Common myeloid progenitor, CD34-positive (primary cell): ENCODE data around the gene CRYL1.

Experiments used
- CTCF ChIA-PET: fragments of 350-600 bp; sonication (Branson Sonifier 250); formaldehyde crosslinking; loops from one replicate; lab custom pipeline; 2021; ENCODE audit warnings: antibody characterized with exemption; lab: Charles Lee
- POLR2A ChIA-PET: fragments of 350-600 bp; sonication (Branson Sonifier 250); formaldehyde crosslinking; loops from one replicate; lab custom pipeline; 2021; ENCODE audit warnings: antibody characterized with exemption; lab: Charles Lee
- DNase-seq, 3 donors: peaks; one replicate each; pipeline versions ENCODE4 v3.0.0 to v3.0.0-alpha.2; 2013
- H3K27ac ChIP-seq, 2 experiments: 1 replicate in 1 of 2; 2 replicates in 1 of 2; pipeline ENCODE4 v1.7.0; 2013; ENCODE audit warnings: inconsistent platforms in 2 of 2, low read length in 2 of 2, mild to moderate bottlenecking in 2 of 2, low read depth in 1 of 2, moderate library complexity in 1 of 2; ENCODE audit not compliant: severe bottlenecking in 2 of 2, insufficient read depth in 1 of 2, poor library complexity in 1 of 2
- H3K27me3 ChIP-seq, 5 experiments: replicated peaks in 2 of 5; 1 replicate in 3 of 5; 2 replicates in 2 of 5; pipeline versions ENCODE4 v1.6.1 to v1.7.0; 2013; ENCODE audit warnings: low read length in 4 of 5, mild to moderate bottlenecking in 2 of 5, moderate library complexity in 2 of 5, inconsistent platforms in 1 of 5; ENCODE audit not compliant: insufficient read depth in 5 of 5, control insufficient read depth in 4 of 5
- H3K36me3 ChIP-seq, 4 experiments: 1 replicate in 2 of 4; 2 replicates in 2 of 4; pipeline versions ENCODE4 v1.6.1 to v1.7.0; 2013; ENCODE audit warnings: low read length in 3 of 4, control low read depth in 1 of 4, mild to moderate bottlenecking in 1 of 4; ENCODE audit not compliant: control insufficient read depth in 4 of 4, insufficient read depth in 4 of 4
- H3K4me1 ChIP-seq, 4 experiments: 1 replicate in 3 of 4; 2 replicates in 1 of 4; pipeline versions ENCODE4 v1.6.1 to v1.7.1; 2013; ENCODE audit warnings: low read length in 3 of 4, mild to moderate bottlenecking in 3 of 4, control low read depth in 1 of 4, inconsistent platforms in 1 of 4, moderate library complexity in 1 of 4; ENCODE audit not compliant: control insufficient read depth in 4 of 4, insufficient read depth in 4 of 4; ENCODE audit errors: control extremely low read depth in 1 of 4
- H3K4me3 ChIP-seq, 7 experiments: 1 replicate in 4 of 7; 2 replicates in 3 of 7; pipeline versions ENCODE4 v1.5.1 to v1.7.0; 2013; ENCODE audit warnings: mild to moderate bottlenecking in 7 of 7, low read length in 6 of 7, moderate library complexity in 6 of 7, inconsistent platforms in 2 of 7, low read depth in 2 of 7, control low read depth in 1 of 7; ENCODE audit not compliant: insufficient read depth in 4 of 7, control insufficient read depth in 1 of 7; ENCODE audit errors: extremely low read depth in 1 of 7
- H3K9me3 ChIP-seq, 5 experiments: 1 replicate in 4 of 5; 2 replicates in 1 of 5; pipeline versions ENCODE4 v1.6.1 to v1.7.1; 2013; ENCODE audit warnings: low read length in 4 of 5, mild to moderate bottlenecking in 2 of 5, inconsistent platforms in 1 of 5, low read depth in 1 of 5, moderate library complexity in 1 of 5; ENCODE audit not compliant: control insufficient read depth in 4 of 5, insufficient read depth in 2 of 5; ENCODE audit errors: control extremely low read depth in 1 of 5
- WGBS: methylation state at CpG from one replicate; pipeline ENCODE4 v1.1.5; 2013; ENCODE audit not compliant: insufficient coverage; 5-methylcytosine and 5-hydroxymethylcytosine counted together

The CRYL1 gene

DNA sequence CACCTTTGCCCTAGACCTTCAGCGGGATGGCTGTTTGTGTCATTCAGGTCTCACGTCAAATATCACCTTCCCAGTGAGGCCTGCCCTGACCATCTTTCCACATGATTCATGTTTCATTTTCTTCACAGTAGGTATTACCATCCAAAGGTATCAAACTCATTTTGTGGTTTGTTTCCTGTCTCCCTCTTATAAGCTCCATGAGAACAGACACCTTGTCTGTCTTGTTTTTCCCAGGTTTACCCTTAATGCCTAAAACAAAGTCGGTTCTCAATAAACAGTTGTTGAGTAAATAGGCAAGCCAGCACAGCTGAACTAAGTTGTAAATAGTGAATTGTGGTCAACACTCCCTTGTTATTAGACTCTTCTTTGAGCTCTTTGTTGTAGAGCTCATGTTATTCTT, 170.9 kb downstream of the CRYL1 start:
- ChIA-PET CTCF (interaction anchor here (0.7 kb wide), 1 partner anchor 307 kb away, joined by 3 read pairs; no protein-coding TSS in a partner anchor), POLR2A (no interaction called here)
- H3K9me3 ChIP-seq = no peaks in the 10 kb centered on the region
- peaks cover 0 to 5% (median 0%) of the 10 kb centered on the region in 4 experiments for H3K4me1 ChIP-seq
- no peak overlapping the region for H3K27ac ChIP-seq
- 97% methylated on average over 3 of the region's 3 CpGs for WGBS
- no peak for DNase-seq
- H3K27me3 ChIP-seq = no peaks in the 10 kb centered on the region
- H3K4me3 ChIP-seq = no peak overlapping the region
- no peaks in the 10 kb centered on the region for H3K36me3 ChIP-seq

GRCh38 chr13:20353973-20354372, 171.7 kb downstream of the CRYL1 start:
- Histone ChIP-seq H3K27me3 (no peaks in the 10 kb centered on the region), H3K4me3 (no peak overlapping the region), H3K4me1 (peaks cover 0 to 5% (median 0%) of the 10 kb centered on the region in 4 experiments), H3K9me3 (no peaks in the 10 kb centered on the region), H3K36me3 (no peaks in the 10 kb centered on the region), H3K27ac (no peak overlapping the region)
- CTCF ChIA-PET = no interaction called here
- POLR2A ChIA-PET = no interaction called here
- peak in 2 of 3 donors; percentile 24 to 34 for DNase-seq
- no CpG with 5 or more reads among the region's 2 CpGs for WGBS
